CD4-positive, alpha-beta T cell treated with Interleukin-17A for 1 hour (primary cell): ENCODE results near the gene KIAA0825.
A peak's percentile ranks its signal among the peaks of the same experiment; 100 is the strongest.

Experiments
- DNase-seq: peaks from one replicate; pipeline ENCODE4 v3.0.0-alpha.2; 2020

Gene KIAA0825

GRCh38 chr5:94499806-94500205, 118.6 kb downstream of the KIAA0825 start:
- DNase-seq = no peak

GRCh38 chr5:94498199-94498598, 120.2 kb downstream of the KIAA0825 start:
- no peak for DNase-seq

GRCh38 chr5:94485067-94485466, 133.3 kb downstream of the KIAA0825 start:
- DNase-seq = no peak

GRCh38 chr5:94481059-94481458, 137.3 kb downstream of the KIAA0825 start:
- no peak for DNase-seq

GRCh38 chr5:94480486-94480885, 137.9 kb downstream of the KIAA0825 start:
- DNase-seq = no peak

GRCh38 chr5:94473936-94474335, 144.5 kb downstream of the KIAA0825 start:
- DNase-seq = no peak

GRCh38 chr5:94471521-94471920, 146.9 kb downstream of the KIAA0825 start:
- DNase-seq = no peak

GRCh38 chr5:94470802-94471201, 147.6 kb downstream of the KIAA0825 start:
- no peak for DNase-seq

- no peak for DNase-seq
Measured at GRCh38 chr5:94469894-94470329, 148.5 kb downstream of the KIAA0825 start.

GRCh38 chr5:94467954-94468930, 150.2 kb downstream of the KIAA0825 start:
- DNase-seq = no peak

GRCh38 chr5:94467346-94467953, 151.0 kb downstream of the KIAA0825 start:
- DNase-seq = no peak

- no peak for DNase-seq
Measured at GRCh38 chr5:94463739-94464138, 154.7 kb downstream of the KIAA0825 start.

- no peak for DNase-seq
Measured at GRCh38 chr5:94461131-94461530, 157.3 kb downstream of the KIAA0825 start.

- DNase-seq = no peak
Measured at GRCh38 chr5:94459915-94460314, 158.5 kb downstream of the KIAA0825 start.

- no peak for DNase-seq
Measured at GRCh38 chr5:94457788-94458187, 160.6 kb downstream of the KIAA0825 start.

GRCh38 chr5:94445726-94446125, 172.7 kb downstream of the KIAA0825 start:
- no peak for DNase-seq

- no peak for DNase-seq
Measured at GRCh38 chr5:94442991-94443390, 175.4 kb downstream of the KIAA0825 start.

- DNase-seq = no peak
Measured at GRCh38 chr5:94442076-94442475, 176.3 kb downstream of the KIAA0825 start.

- DNase-seq = no peak
Measured at GRCh38 chr5:94440015-94440414, 178.4 kb downstream of the KIAA0825 start.

GRCh38 chr5:94433397-94434163, 184.8 kb downstream of the KIAA0825 start:
- peak; percentile 8 for DNase-seq

- DNase-seq = no peak
Measured at GRCh38 chr5:94432499-94432898, 185.9 kb downstream of the KIAA0825 start.

- DNase-seq = no peak
Measured at GRCh38 chr5:94431696-94432095, 186.7 kb downstream of the KIAA0825 start.

GRCh38 chr5:94429566-94429965, 188.8 kb downstream of the KIAA0825 start:
- no peak for DNase-seq
